ENCODE measurements around the gene PEX1.

The PEX1 gene

DNA sequence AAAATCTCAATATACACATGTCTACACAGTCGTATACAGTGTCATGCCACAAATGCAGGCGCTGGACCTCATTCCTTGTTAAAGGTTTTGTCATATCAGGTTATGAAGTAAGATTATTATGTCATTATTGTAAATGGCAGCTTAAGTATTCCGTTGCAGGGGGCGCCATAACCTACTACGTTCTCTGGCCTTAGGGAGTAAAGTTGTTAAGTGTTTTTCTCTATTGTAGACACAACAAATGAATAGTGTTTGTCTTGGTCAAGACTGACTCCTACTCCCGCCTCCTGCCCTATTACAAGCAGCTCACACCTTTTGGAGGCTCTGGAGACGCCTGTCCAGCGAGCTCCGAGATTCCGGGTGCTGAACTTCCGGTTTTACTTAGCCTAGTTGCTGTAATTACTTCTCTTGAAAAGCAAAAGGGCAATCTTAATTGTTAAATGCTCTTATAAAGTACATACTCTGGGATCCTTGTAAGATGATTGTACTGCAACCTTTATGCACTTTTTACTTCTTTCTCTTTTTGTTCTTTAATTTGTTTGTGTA lies 80.0 kb downstream of the PEX1 start (continued):
- TF ChIP-seq, protein P1, sequence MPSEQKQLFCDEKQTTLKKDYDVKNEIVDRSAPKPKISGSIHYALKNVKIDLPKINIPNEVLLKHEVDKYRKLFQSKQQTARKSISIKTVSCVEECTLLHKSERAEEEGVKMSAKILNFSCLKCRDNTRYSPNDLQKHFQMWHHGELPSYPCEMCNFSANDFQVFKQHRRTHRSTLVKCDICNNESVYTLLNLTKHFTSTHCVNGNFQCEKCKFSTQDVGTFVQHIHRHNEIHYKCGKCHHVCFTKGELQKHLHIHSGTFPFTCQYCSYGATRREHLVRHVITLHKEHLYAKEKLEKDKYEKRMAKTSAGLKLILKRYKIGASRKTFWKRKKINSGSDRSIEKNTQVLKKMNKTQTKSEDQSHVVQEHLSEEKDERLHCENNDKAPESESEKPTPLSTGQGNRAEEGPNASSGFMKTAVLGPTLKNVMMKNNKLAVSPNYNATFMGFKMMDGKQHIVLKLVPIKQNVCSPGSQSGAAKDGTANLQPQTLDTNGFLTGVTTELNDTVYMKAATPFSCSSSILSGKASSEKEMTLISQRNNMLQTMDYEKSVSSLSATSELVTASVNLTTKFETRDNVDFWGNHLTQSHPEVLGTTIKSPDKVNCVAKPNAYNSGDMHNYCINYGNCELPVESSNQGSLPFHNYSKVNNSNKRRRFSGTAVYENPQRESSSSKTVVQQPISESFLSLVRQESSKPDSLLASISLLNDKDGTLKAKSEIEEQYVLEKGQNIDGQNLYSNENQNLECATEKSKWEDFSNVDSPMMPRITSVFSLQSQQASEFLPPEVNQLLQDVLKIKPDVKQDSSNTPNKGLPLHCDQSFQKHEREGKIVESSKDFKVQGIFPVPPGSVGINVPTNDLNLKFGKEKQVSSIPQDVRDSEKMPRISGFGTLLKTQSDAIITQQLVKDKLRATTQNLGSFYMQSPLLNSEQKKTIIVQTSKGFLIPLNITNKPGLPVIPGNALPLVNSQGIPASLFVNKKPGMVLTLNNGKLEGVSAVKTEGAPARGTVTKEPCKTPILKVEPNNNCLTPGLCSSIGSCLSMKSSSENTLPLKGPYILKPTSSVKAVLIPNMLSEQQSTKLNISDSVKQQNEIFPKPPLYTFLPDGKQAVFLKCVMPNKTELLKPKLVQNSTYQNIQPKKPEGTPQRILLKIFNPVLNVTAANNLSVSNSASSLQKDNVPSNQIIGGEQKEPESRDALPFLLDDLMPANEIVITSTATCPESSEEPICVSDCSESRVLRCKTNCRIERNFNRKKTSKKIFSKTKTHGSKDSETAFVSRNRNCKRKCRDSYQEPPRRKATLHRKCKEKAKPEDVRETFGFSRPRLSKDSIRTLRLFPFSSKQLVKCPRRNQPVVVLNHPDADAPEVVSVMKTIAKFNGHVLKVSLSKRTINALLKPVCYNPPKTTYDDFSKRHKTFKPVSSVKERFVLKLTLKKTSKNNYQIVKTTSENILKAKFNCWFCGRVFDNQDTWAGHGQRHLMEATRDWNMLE (tag by site-specific recombination; conservative IDR thresholded peaks at IDR 0.05; ENCODE audit: low read depth) = 0 out of 2 replicates have a peak, but pooled peaks have one; percentile 30
- TF ChIP-seq ZNF169 (tag by site-specific recombination; IDR thresholded peaks at IDR 0.05) (no peak), GLI2 (tag by site-specific recombination; IDR thresholded peaks at IDR 0.05; ENCODE audit: borderline replicate concordance, low read depth) (no peak), SP7 (tag by site-specific recombination; IDR thresholded peaks at IDR 0.05) (0 out of 2 replicates have a peak, but pooled peaks have one; percentile 21), ZNF114 (tag by site-specific recombination; IDR thresholded peaks at IDR 0.05) (no peak), MEIS1 (CRISPR knock-in tag; IDR thresholded peaks at IDR 0.05; ENCODE audit: borderline replicate concordance) (no peak), ZNF747 (tag by site-specific recombination; IDR thresholded peaks at IDR 0.05) (no peak), ZNF394 (tag by site-specific recombination; IDR thresholded peaks at IDR 0.05; ENCODE audit: borderline replicate concordance) (no peak), ZNF776 (tag by site-specific recombination; IDR thresholded peaks at IDR 0.05; ENCODE audit: borderline replicate concordance) (no peak), ZBTB1 (tag by site-specific recombination; IDR thresholded peaks at IDR 0.05) (no peak), ZNF600 (tag by site-specific recombination; IDR thresholded peaks at IDR 0.05) (peak; percentile 79), PRDM1 (tag by site-specific recombination; IDR thresholded peaks at IDR 0.05) (0 out of 2 replicates have a peak, but pooled peaks have one; percentile 34), KLF10 (tag by site-specific recombination; IDR thresholded peaks at IDR 0.05) (no peak), ZNF561 (tag by site-specific recombination; IDR thresholded peaks at IDR 0.05; ENCODE audit: borderline replicate concordance) (no peak), ZNF768 (tag by site-specific recombination; IDR thresholded peaks at IDR 0.05) (no peak), GFI1B (tag by site-specific recombination; IDR thresholded peaks at IDR 0.05) (no peak), ZNF791 (tag by site-specific recombination; IDR thresholded peaks at IDR 0.05) (no peak), OVOL3 (tag by site-specific recombination; IDR thresholded peaks at IDR 0.05) (no peak), ZNF501 (tag by site-specific recombination; IDR thresholded peaks at IDR 0.05) (peak; percentile 50; the same call in 1 of the 2 replicates), ZNF121 (tag by site-specific recombination; IDR thresholded peaks at IDR 0.05) (no peak), ZNF701 (tag by site-specific recombination; IDR thresholded peaks at IDR 0.05) (no peak)
- TF ChIP-seq, protein P2, sequence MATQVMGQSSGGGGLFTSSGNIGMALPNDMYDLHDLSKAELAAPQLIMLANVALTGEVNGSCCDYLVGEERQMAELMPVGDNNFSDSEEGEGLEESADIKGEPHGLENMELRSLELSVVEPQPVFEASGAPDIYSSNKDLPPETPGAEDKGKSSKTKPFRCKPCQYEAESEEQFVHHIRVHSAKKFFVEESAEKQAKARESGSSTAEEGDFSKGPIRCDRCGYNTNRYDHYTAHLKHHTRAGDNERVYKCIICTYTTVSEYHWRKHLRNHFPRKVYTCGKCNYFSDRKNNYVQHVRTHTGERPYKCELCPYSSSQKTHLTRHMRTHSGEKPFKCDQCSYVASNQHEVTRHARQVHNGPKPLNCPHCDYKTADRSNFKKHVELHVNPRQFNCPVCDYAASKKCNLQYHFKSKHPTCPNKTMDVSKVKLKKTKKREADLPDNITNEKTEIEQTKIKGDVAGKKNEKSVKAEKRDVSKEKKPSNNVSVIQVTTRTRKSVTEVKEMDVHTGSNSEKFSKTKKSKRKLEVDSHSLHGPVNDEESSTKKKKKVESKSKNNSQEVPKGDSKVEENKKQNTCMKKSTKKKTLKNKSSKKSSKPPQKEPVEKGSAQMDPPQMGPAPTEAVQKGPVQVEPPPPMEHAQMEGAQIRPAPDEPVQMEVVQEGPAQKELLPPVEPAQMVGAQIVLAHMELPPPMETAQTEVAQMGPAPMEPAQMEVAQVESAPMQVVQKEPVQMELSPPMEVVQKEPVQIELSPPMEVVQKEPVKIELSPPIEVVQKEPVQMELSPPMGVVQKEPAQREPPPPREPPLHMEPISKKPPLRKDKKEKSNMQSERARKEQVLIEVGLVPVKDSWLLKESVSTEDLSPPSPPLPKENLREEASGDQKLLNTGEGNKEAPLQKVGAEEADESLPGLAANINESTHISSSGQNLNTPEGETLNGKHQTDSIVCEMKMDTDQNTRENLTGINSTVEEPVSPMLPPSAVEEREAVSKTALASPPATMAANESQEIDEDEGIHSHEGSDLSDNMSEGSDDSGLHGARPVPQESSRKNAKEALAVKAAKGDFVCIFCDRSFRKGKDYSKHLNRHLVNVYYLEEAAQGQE (tag by site-specific recombination; IDR thresholded peaks at IDR 0.05) = no peak
- TF ChIP-seq, protein P3, sequence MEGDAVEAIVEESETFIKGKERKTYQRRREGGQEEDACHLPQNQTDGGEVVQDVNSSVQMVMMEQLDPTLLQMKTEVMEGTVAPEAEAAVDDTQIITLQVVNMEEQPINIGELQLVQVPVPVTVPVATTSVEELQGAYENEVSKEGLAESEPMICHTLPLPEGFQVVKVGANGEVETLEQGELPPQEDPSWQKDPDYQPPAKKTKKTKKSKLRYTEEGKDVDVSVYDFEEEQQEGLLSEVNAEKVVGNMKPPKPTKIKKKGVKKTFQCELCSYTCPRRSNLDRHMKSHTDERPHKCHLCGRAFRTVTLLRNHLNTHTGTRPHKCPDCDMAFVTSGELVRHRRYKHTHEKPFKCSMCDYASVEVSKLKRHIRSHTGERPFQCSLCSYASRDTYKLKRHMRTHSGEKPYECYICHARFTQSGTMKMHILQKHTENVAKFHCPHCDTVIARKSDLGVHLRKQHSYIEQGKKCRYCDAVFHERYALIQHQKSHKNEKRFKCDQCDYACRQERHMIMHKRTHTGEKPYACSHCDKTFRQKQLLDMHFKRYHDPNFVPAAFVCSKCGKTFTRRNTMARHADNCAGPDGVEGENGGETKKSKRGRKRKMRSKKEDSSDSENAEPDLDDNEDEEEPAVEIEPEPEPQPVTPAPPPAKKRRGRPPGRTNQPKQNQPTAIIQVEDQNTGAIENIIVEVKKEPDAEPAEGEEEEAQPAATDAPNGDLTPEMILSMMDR (tag by site-specific recombination; IDR thresholded peaks at IDR 0.05) = 0 out of 2 replicates have a peak, but pooled peaks have one; percentile 40
- TF ChIP-seq, protein P4, sequence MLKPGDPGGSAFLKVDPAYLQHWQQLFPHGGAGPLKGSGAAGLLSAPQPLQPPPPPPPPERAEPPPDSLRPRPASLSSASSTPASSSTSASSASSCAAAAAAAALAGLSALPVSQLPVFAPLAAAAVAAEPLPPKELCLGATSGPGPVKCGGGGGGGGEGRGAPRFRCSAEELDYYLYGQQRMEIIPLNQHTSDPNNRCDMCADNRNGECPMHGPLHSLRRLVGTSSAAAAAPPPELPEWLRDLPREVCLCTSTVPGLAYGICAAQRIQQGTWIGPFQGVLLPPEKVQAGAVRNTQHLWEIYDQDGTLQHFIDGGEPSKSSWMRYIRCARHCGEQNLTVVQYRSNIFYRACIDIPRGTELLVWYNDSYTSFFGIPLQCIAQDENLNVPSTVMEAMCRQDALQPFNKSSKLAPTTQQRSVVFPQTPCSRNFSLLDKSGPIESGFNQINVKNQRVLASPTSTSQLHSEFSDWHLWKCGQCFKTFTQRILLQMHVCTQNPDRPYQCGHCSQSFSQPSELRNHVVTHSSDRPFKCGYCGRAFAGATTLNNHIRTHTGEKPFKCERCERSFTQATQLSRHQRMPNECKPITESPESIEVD (tag by site-specific recombination; IDR thresholded peaks at IDR 0.05) = 0 out of 2 replicates have a peak, but pooled peaks have one; percentile 28
- TF ChIP-seq, protein P5, sequence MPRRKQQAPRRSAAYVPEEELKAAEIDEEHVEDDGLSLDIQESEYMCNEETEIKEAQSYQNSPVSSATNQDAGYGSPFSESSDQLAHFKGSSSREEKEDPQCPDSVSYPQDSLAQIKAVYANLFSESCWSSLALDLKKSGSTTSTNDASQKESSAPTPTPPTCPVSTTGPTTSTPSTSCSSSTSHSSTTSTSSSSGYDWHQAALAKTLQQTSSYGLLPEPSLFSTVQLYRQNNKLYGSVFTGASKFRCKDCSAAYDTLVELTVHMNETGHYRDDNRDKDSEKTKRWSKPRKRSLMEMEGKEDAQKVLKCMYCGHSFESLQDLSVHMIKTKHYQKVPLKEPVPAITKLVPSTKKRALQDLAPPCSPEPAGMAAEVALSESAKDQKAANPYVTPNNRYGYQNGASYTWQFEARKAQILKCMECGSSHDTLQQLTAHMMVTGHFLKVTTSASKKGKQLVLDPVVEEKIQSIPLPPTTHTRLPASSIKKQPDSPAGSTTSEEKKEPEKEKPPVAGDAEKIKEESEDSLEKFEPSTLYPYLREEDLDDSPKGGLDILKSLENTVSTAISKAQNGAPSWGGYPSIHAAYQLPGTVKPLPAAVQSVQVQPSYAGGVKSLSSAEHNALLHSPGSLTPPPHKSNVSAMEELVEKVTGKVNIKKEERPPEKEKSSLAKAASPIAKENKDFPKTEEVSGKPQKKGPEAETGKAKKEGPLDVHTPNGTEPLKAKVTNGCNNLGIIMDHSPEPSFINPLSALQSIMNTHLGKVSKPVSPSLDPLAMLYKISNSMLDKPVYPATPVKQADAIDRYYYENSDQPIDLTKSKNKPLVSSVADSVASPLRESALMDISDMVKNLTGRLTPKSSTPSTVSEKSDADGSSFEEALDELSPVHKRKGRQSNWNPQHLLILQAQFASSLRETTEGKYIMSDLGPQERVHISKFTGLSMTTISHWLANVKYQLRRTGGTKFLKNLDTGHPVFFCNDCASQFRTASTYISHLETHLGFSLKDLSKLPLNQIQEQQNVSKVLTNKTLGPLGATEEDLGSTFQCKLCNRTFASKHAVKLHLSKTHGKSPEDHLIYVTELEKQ (tag by site-specific recombination; IDR thresholded peaks at IDR 0.05; ENCODE audit: borderline replicate concordance) = no peak
